Measurements from ENCODE around the gene P2RY6. TPM values are rescaled to one million over a fixed set of nuclear protein-coding genes. Genes with fewer than 3 reads are reported as not detected.

Gene P2RY6
- total and polyA plus RNA-seq, 11 donors, result 0.56 to 17.7 (median 2.0) TPM

GRCh38 chr11:73330569-73331093, 58.5 kb downstream of the P2RY6 start:
- ATAC-seq (peak in 2 of 4 donors; percentile 14 to 25), DNase-seq (no peak)
- TF ChIP-seq POLR2A (IDR thresholded peaks at IDR 0.05) (no peak), CTCF (IDR thresholded peaks at IDR 0.05) (peak in 8 of 12 donors; percentile 11 to 50 (median 34))
- Histone ChIP-seq H3K9me3 (no peaks in the 10 kb centered on the region), H3K36me3 (peaks cover 0 to 8% (median 0%) of the 10 kb centered on the region in 9 donors), H3K4me1 (peaks cover 13 to 97% (median 79%) of the 10 kb centered on the region in 12 donors), H3K27me3 (no peaks in the 10 kb centered on the region), H3K27ac (peak overlapping the region in 11 of 12 donors; percentile 39 to 81 (median 58)), H3K4me3 (no peak overlapping the region)
- intact Hi-C loops (cut with DNase I), result no loop called here
- WGBS, 4 donors, result 45 to 69% (median 57%) methylated on average over 3 of the region's 3 CpGs

- intact Hi-C loops (cut with DNase I), result no loop called here
- Histone ChIP-seq H3K4me1 (peaks cover 13 to 94% (median 78%) of the 10 kb centered on the region in 12 donors), H3K9me3 (no peaks in the 10 kb centered on the region), H3K27me3 (no peaks in the 10 kb centered on the region), H3K27ac (peak overlapping the region in 11 of 12 donors; percentile 39 to 81 (median 58)), H3K36me3 (peaks cover 0 to 2% (median 0%) of the 10 kb centered on the region in 9 donors), H3K4me3 (no peak overlapping the region)
- no peak for ATAC-seq
- peak in 3 of 5 donors; percentile 59 to 72 (median 60) for DNase-seq
- TF ChIP-seq CTCF (IDR thresholded peaks at IDR 0.05), result no peak
- TF ChIP-seq POLR2A (IDR thresholded peaks at IDR 0.05), result no peak
- whole genome bisulfite sequencing, 4 donors, result 49 to 59% (median 52%) methylated on average over 4 of the region's 4 CpGs
Measured at GRCh38 chr11:73331138-73331916, 59.2 kb downstream of the P2RY6 start.

DNA sequence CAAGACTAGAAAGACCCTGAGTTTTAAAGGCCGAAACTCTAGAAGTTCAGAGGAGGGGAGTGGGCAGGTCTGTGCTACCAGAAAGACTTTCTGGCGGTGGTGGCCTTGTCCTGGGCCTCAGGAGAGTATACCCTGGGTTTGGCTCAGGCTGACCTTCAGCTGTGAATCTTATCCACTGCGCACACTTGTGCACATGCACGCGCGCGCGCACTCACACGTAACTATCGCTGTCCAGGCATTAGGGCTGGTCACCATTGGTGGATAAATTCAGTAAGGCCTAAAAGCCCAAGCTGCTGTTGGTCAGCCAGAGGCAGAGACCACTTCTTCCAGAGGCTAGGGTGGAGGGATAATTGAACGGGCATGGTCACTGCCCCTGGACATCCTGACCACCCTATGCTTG, 61.0 kb downstream of the P2RY6 start:
- Histone ChIP-seq H3K36me3 (peaks cover 0 to 5% (median 0%) of the 10 kb centered on the region in 9 donors), H3K4me3 (no peak overlapping the region), H3K4me1 (peaks cover 13 to 87% (median 63%) of the 10 kb centered on the region in 12 donors), H3K27ac (peak overlapping the region in 11 of 12 donors; percentile 74 to 87 (median 79)), H3K27me3 (no peaks in the 10 kb centered on the region), H3K9me3 (no peaks in the 10 kb centered on the region)
- DNase-seq, result no peak
- WGBS, 4 donors, result 77 to 83% (median 80%) methylated on average over 11 of the region's 11 CpGs
- ATAC-seq, result no peak
- intact Hi-C loops (cut with DNase I), result no loop called here
- no peak for TF ChIP-seq CTCF (IDR thresholded peaks at IDR 0.05)
- TF ChIP-seq POLR2A (IDR thresholded peaks at IDR 0.05), result no peak
